ENCODE measurements around the gene WDR31.

The WDR31 gene

DNA sequence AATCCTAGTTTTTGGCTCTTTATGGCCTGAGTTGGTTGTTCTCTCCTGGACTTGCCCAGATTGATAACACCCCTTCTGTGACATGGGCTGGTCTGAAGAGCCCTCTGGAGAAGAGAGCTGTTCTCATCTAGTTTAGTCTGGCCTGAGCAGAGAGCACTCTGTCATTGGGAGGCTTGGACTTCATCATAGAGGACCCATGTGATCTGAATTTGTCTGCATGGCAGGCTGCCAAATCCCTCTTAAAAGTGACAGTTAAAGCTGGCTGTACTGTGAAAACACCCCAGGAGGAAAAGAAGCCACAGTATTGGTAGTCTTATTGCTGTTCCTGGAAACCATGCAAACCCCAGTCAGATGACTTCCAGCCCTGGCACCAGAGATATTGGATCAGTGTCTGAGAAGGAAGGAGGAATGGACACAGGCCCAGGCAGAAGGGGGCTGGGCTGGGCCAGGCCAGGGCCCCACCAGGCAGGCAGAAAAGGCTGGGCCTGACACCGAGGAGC, 3.7 kb upstream of the WDR31 start:
- DNase-seq (ENCODE audit: insufficient read length, low spot score) (no peak), FAIRE-seq (no peak)

- DNase-seq (ENCODE audit: insufficient read length, low spot score), result no peak
- FAIRE-seq, result no peak
Observed at GRCh38 chr9:113341712-113342410, 1.8 kb upstream of the WDR31 start.

DNA sequence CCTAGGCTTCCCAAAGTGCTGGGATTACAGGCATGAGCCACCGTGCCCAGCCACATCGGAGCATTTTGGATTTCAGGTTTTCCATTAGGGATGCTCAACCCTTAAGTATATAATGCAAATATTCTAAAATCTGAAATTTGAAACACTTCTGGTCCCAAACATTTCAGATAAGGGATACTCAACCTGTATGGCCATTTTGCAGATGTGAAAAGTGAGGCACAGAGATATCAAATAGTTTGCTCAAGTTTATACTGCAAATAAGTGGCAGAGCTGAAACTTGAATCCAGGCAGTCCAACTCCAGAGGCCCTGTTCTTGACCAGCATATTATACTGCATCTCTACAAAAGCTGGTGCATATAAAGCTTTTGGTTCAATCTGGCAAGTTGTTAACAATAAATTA, 2.4 kb downstream of the WDR31 start:
- no peak for FAIRE-seq

GRCh38 chr9:113331780-113332179, 8.3 kb downstream of the WDR31 start:
- DNase-seq (ENCODE audit: insufficient read length, low spot score) (no peak), FAIRE-seq (no peak)

More for the DNA sequence above, 2.4 kb downstream of the WDR31 start:
- DNase-seq (ENCODE audit: insufficient read length, low spot score), result no peak

GRCh38 chr9:113328045-113328782, 11.9 kb downstream of the WDR31 start:
- DNase-seq (ENCODE audit: insufficient read length, low spot score) (no peak), FAIRE-seq (no peak)

DNA sequence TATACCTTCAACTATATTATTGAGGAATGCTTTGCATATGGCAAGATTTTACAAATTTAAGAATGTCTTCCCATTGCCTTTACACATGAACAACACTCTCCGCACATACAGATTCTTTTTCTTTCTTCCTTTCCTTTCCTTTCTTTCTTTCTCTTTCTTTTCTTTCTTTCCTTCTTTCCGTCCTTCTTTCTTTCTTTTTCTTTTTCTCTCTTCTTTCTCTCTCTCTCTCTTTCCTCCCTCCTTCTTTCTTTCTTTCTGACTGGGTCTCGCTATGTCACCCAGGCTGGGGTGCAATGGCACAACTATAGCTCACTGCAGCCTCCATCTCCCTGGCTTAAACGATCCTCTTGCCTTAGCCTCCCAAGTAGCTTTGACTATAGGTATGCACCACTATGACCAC, 13.8 kb downstream of the WDR31 start:
- DNase-seq (ENCODE audit: insufficient read length, low spot score) (no peak), FAIRE-seq (no peak)

DNA sequence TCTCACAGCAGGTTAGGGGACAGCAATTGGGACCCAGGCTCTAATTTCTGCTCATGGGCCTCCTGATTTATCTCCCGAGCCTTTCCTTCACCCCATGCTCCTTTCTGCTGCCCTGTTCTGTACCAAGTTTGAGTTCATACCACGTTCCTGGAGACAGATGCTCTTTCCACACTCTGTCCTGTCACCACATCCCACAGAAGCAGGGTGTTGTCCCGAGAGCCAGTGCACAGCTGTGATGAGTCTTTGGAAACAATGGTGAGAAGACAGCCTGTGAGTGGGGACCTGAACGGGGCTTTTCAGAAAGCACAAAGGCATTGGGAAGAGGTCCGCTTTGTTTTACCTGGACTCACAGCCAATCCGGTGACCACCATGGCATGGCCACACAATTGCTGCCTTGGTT, 17.4 kb downstream of the WDR31 start:
- FAIRE-seq, result no peak

DNA sequence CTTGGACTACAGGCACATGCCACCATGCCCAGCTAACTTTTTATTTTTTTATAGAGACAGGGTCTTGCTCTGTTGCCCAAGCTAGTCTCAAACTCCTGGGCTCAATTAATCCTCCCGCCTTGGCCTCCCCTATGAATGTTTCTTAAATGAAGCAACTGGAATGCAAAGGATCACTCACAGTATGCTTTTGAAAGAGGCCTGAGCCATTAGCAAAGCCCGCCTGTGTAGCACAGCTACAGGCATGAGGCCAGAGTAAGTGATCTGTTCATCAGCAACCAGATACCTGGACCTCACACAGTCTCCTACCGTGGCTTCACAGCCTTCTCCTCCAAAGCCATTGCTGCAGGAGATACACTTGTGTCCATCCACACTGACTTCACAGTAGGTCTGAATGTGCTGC, 20.0 kb downstream of the WDR31 start:
- DNase-seq (ENCODE audit: insufficient read length, low spot score) (no peak), FAIRE-seq (no peak)

More for the DNA sequence above, 17.4 kb downstream of the WDR31 start:
- DNase-seq (ENCODE audit: insufficient read length, low spot score), result no peak

DNA sequence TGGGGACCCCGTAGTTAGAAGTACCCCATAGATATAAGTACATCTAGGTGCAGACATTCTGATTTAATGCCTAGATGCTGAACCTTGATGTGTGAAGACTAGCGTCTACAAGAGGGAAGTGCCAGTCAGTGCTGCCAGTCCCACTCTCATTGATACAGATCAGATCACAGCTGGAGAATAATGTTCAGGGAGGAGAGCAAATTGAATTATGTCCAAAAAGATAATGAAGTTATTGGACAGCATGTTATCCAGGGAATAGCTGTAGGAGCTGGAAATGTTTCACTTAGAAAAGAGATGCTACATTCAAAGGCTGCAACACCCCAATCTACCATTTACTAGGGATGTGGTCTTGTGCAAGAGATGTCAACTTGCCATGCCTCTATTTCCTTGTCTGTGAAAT, 21.0 kb downstream of the WDR31 start:
- DNase-seq (ENCODE audit: insufficient read length, low spot score) (no peak), FAIRE-seq (no peak)

GRCh38 chr9:113317777-113318176, 22.3 kb downstream of the WDR31 start:
- DNase-seq (ENCODE audit: insufficient read length, low spot score) (no peak), FAIRE-seq (no peak)

GRCh38 chr9:113316030-113316429, 24.0 kb downstream of the WDR31 start:
- FAIRE-seq (no peak), DNase-seq (ENCODE audit: insufficient read length, low spot score) (no peak)

- FAIRE-seq (no peak), DNase-seq (ENCODE audit: insufficient read length, low spot score) (no peak)
Observed at GRCh38 chr9:113315231-113315630, 24.8 kb downstream of the WDR31 start.

- DNase-seq (ENCODE audit: insufficient read length, low spot score) (no peak), FAIRE-seq (no peak)
Observed at GRCh38 chr9:113313261-113313660, 26.8 kb downstream of the WDR31 start.

DNA sequence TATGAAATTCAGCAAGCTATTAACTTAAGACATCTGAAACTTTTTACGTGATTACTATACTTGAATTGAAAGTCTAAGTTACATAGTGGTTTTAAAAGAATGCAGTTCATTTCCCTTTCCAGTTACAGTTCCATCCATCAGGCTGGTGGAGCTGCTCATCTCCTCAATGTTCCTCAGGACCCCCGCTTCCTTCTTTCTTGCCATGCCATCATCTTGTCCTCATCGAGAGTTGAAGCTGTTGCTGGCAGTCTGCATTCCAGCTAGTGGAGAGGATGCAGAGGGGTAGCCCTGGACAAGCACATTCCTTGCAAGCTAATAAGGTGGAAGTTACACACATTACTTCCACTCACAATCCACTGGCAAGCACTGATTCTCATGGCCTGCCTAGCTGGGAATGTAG, 28.1 kb downstream of the WDR31 start:
- DNase-seq (ENCODE audit: insufficient read length, low spot score) (no peak), FAIRE-seq (no peak)

DNA sequence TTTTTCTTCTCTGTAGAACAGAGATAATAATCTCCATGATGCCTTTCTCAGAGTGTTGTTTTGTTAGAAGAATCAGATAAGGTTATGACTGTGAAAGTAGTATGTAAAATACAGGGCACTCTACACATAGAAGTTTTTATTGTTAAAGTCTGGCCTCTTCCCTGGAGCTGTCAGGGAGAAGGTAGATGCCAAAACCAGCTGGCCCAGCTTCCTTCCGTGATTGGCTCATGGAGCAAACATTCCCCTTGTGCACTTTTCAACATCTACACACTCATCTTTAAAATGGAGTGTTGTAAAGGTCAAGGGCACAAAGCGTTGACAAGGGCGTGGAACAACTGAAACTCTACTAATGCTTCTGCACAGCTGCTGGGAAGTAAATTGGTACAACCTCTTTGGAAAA, 29.5 kb downstream of the WDR31 start:
- FAIRE-seq, result no peak
- DNase-seq (ENCODE audit: insufficient read length, low spot score), result no peak

DNA sequence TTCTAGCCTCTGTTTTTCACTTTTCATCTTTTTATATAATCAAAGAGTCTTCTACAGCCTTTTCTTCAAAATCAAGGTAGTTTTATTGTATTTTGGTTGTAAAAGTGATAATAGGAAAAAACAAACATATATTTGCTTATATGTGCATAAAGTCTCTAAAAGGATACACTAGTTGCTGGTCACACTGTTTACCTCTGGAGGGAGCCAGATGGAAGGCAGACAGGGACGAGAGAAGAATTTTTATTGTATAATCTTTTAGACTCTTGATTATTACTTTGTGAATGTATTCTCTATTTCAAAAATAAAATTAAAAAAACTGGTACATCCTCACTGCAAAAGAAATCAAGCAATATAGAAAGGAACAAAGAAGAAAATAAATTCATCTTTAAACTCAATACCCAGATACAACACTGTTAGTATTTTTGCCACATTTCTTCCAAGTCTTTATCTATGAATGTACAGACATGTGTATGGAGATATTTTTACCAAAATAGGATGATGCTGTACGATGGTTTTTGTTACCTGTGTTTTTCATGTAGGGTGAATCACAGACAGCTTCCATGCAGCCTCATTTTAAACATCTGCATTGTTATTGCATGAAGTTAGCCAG, 30.8 kb downstream of the WDR31 start:
- FAIRE-seq (peak; percentile 40), DNase-seq (ENCODE audit: insufficient read length, low spot score) (no peak)

DNA sequence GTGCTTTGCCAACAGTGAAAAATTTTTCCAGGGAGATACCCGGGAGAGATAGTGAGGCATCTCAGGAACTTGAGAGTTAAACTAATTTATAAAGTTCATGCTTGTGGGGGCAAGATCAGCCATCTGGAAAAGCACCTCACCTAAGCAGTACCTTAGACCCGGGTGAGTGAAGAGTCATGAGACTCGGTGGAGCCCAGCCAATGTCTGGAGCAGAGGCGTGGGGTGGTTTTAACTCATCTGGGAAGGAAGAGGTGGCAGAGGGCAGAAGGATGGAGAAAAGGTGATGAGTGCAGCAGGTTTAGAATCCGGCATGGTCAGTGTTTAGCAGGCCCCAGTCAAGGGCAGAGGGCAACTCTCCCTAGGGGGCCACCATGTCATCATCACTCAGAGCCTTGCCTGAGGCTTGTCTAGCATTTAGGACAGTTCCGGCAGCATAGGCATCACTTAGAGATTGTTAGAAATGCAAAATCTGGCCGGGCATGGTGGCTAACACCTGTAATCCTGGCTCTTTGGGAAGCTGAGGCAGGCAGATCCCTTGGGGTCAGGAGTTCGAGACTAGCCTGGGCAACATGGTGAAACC, 32.6 kb downstream of the WDR31 start:
- DNase-seq (ENCODE audit: insufficient read length, low spot score), result no peak
- FAIRE-seq, result no peak

GRCh38 chr9:113306566-113306965, 33.5 kb downstream of the WDR31 start:
- FAIRE-seq (no peak), DNase-seq (ENCODE audit: insufficient read length, low spot score) (no peak)

GRCh38 chr9:113302792-113303418, 37.2 kb downstream of the WDR31 start, which contains the start of gene RNF183:
Gene RNF183, minus strand, starts transcription at chr9:113303376. Its CDS starts 5,192 bp downstream, at chr9:113298184.
- no peak for FAIRE-seq
- no peak for DNase-seq (ENCODE audit: insufficient read length, low spot score)

- no peak for FAIRE-seq
Observed at GRCh38 chr9:113301548-113301947, 38.5 kb downstream of the WDR31 start.

DNA sequence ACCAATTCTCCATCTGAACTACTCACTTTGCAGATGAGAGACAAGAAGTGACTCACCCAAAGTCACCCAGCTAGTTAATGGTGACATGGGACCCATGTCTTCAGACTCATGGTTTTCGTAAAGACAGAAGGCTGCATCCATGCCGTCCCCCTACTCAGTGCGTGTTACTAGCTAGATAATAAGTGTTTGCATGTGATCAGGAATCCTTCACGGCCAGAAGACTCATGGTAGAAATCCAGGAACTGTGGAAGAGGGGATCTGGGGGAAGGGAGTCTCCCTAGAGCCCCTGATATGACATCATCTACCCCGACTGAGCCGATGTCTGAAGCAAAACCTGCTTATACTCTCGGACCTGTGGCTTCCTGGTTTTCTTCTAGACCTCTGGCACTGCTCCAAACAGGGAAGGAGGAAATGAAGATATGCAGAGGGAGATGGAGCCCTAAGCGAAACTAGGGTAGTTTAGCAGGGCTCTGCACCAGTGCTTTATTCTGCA, 40.2 kb downstream of the WDR31 start:
- no peak for FAIRE-seq
- DNase-seq (ENCODE audit: insufficient read length, low spot score), result no peak

More at GRCh38 chr9:113301548-113301947, 38.5 kb downstream of the WDR31 start:
- DNase-seq (ENCODE audit: insufficient read length, low spot score), result no peak
